ENCODE results near the gene LRRC8C.
A peak's percentile ranks its signal among the peaks of the same experiment; 100 is the strongest.

Gene LRRC8C

DNA sequence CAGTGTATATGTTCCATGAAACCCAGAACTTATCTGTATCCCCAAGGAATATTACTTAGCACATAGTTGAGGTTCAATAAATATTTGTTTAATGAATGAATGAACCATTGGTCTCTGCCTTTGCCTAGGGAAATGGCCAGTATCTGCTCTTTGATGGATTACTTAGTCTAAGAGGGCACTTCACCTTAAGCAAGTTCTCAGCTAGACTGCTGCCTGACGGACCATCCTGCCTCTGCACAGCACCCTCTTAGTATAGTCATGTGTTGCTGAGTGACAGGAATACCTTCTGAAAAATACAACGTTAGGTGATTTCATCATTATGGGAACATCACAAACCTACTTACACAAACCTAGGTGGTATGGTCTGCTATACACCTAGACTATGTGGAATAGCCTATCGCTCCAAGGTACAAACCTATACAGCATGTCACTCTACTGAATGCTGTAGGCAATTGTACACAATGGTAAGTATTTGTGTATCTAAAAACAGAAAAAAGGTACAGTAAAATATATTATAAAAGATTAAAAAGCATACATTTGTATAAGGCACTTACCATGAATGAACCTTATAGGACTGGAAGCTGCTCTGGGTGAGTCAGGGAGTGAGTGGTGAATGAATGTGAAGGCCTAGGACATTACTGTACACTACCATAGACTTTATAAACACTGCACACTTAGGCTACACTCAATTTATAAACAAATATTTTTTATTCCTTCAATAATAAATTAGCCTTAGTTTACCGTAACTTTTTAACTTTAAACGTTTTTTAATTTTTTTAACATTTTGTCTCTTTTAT, 104.2 kb downstream of the LRRC8C start:
- DNase-seq = no peak

DNA sequence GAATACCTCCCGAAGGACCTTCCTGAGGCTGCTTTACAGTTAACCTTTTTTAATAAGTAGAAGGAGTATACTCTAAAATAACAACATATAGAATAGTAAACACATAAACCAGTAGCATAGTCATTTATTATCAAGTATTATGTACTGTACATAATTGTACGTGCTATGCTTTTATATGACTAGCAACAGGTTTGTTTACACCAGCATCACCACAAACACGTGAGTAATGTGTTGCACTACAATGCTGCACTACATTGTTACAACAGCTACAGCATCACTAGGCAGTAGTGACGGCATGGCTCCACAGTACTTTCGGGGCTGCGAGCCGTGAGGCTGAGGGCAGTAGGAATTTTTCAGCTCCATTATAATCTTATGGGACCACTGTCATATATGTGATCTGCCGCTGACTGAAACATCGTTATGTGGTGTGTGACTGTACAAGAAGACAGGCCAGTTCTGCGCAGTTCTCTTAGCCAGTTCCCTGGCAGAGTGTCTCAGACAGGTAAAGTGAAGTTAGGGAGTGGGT, 105.1 kb downstream of the LRRC8C start:
- DNase-seq = no peak

DNA sequence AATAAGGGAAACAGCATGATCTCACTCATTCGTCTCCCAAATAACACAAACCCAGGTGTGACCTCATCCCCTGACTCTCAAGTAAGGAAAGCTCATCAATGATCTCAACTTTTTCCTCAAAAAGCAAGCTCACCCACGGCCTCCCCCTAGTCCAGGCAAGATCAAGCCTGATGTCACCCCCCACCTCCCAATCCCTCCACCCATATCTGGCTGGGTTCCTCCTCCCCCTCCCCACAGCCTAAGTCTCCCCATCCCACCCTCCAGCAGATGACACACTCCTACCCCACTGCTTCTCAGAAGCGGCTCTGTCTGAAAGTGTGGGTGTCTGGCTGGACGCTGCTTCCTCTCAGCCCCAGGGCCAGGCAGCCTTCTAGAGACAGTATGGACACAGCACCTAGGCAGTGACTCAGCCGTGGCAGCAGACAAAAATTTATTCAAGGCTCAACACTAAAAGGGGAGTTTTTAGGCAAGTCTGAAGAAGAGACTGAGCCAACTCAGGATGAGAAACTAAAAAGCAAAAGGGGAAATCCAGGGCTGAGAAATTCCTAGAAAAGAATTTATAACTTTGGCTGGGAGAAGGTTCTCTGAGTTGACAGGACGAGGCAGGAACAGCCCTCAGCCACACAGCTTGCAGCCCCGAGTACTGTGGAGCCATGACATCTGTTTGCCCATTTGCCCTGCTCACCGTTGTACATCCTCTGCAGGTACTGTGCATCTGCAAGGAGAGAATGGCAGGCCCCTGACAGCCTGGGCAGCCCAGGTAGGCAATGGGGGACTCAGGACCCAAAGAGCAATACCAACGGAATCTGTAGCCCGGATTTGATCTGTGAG, 106.3 kb downstream of the LRRC8C start:
- peak; percentile 67 for DNase-seq

DNA sequence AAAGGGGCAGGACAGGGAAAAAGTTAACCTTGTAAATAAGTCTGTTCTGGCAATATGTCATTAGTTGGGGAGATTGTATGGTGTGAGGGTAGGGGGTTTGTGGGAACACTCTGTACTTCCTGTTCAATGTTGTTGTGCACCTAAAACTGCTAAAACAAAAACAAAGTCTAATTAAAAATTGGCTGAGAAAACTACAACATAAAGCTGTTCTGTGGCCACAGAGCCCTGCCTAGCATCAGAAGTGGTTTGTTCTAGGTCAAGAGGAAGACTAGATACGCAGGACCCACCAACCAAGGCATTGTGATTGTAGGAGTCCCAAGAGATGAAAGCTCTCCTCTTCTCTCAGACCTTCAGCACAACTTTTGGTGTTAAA, 106.9 kb downstream of the LRRC8C start:
- no peak for DNase-seq

DNA sequence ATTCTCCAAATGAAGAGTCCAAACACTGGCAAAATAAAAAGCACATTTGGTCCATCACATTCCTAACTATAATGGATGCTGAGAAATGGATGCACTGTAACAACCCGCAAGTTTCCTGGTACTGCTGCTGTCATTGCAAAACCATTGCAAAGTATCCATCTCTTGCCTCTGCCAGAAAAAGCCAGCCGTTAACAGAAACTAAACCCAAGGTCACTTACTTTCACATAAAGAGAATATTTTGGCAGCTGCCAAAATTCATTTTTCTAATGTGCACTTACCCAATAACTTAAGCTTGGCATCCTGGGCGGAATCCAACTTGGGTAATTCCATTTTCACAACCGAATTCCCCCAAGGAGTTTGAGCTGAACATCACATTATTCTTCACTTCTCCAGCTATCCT, 110.9 kb downstream of the LRRC8C start:
- no peak for DNase-seq

DNA sequence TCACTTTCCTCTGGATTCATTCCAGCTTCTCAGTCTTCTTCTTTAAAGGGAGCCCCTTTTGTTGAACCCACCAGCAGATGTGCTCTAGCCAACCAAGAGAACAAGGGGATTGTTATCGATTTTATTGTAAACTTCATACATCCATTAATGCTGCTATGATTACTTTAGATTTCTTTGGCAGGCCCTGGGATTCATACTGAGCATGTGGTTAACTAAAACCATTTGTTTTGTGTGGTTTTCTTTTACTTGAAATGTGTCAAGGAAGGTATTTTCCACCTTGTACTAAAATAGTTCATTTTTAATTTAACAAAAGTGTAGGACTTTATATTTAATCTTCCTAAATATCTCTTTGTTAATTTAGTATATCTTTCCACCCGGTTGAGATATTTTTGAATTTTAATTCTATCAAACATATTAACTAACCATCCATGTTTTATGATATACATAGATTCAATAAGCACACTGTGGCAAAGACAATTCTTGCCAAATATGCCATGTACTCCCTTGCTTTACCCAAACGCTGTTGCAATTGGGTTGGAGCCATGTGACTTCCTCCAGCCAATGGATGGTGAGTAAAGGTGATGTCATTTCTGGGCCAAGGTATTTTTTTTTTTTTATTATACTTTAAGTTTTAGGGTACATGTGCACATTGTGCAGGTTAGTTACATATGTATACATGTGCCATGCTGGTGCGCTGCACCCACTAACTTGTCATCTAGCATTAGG, 113.7 kb downstream of the LRRC8C start:
- DNase-seq = no peak

DNA sequence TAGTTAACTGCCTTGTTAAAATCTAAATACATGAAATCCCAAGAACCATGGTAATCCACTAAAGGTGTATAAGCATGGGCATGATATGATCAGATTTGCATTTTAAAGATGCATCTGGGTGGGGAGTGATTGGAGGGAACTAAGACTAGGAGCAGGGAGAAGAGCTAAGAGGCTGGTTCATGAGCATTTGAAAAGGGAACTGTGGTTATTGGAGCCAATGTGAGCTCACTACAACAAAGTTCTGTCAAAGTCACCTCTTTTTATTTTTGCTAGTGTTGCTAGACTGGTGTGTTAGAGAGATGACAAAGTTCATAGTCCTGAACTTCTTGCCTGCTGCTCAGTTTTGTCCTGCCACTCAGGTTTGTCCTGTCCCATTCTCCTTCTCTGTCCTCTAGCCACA, 120.8 kb downstream of the LRRC8C start:
- no peak for DNase-seq

DNA sequence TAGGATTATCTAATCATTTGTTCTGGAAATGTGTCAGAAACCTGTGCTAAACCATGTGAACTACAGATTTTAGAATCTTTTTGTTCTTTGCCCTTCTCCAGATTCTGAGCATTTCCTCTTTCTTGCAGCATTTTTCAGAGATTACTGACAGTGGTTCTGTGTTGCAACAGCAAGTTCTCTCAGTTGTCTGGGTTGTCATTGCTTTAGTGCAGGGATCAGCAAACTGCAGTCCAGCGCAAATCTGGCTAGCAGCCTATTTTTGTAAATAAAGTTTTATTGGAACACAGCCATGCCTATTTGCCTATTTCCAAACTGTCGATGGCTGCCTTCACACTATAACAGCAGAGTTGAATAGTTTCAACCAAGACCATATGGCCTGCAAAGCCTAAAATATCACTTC, 121.6 kb downstream of the LRRC8C start:
- DNase-seq = peak; percentile 81

DNA sequence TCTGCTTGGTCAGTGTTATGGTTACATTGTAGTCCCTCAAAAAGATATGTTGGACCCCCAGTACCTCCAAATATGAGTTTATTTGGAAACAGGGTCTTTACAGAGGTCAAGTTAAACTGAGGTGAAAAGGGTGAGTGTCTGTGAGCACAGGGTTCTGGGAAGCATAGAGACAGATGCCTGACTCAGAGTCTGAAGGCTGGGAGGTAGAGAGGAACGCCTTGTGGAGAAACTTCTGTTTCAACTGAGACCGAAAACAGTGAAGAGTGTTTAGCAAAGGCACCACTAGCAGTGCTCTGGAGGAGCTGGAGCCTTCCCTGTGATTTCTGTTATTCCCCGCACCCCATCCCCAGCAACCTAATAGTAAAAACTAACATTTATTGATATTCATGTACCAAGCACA, 122.7 kb downstream of the LRRC8C start:
- DNase-seq = no peak

DNA sequence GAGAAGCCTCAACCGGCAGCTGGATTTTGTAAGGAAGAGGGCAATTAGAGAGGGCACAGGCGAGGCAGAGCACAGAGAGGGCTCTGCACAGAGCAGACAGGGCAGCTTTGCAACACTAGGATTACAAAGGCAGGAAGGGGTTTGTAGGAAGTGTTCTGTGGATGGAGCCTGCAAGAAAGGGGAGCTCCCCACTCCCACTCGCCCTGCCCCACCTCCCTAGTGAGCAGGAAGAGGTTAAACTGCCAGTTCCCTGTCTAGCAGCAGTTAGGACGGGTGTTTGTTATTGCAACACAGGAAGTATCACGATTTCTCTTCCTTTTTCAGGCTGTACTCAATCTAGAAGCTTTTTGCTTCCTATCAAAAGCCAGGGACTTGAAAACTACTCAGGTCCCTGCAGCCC, 124.6 kb downstream of the LRRC8C start:
- peak; percentile 88 for DNase-seq

DNA sequence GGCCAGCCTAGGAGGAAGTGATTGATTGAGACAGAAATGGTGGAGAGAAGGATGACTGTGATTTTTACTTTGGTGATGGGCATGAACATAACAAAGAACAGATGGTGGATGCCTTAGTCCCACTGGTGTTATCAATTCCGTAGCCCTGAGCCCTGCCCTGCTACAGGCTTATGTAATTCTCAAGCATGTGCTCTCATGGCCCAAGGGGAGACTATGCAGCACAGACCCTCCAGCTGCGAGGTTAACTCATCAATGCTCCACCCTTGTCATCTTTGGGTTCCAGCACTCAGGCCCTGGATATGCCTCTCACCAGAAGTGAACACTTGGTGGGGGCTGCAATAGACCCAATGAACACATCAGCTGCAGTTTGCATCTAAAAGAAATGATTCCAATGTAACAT, 125.2 kb downstream of the LRRC8C start:
- DNase-seq = no peak

DNA sequence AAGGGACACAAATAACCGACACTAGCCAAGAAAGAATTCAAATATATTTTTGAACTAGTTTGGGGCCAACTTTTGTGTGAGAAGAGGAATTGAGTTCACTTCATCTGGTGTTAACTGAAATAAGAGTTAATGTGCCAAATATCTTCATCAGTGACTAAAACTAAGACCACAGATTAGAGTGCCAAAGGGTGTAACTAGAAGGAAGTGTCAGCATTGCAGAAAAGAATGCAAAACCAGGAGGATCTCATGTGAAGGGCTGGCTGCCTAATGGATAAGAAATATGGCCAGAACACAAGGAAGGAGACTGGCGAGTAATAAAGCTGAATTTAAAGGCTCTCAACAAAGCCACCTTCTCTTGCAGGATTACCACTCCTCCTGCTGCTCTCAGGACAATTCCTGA, 126.1 kb downstream of the LRRC8C start:
- DNase-seq = no peak

DNA sequence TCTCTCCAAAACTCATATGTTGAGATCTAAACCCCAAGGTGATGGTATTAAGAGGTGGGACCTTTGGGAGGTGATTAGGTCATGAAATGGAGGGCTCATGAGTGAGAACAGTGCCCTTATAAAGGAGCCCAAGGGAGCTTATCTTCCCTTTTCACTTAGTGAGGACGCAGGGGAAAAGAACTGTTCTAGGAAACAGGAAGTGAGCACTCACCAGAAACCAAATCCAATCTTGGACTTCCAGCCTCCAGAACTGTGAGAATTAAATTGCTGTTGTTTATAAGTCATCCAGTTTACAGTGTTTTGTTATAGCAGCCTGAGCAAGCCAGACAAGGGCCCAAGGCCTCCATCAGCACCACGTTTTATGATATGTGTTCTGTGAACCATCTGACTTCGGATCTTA, 127.6 kb downstream of the LRRC8C start:
- DNase-seq = no peak

DNA sequence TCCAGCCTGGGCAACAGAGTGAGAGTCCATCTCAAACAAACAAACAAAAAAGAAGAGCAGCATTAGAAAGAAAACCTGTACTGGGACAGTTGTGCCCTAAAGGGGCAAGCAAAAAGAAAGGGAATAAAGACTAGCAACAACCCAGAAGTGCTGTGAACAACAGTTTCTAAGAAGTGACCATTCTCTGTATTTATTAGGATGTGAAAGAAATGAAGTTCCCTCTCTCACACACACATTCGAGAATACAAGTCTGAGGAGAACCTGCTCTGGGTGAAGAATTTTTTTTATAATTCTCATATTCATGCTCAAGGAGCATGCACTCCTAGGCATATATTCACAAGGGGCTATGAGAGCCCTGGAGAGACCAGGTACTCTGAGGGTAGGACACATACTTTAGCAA, 128.4 kb downstream of the LRRC8C start:
- no peak for DNase-seq

DNA sequence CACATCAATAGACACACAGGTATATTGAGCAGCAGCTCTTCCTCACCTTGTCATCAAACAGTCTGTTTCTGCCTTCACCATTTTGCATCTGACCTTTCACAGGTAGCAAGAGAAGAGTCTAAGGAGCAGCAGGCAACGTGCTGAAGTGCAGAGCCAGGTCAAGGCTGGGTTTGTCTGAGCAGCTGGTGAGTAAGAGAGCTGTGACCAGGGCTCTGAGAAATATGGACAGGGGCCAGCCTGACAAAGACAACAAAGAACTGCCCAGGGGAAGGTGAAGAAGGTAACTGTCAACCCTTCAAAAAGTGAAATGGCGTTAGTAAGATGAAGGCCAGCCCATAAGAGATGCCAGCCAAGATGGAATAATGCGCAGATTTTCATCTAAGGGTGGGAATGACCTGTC, 129.0 kb downstream of the LRRC8C start:
- DNase-seq = no peak

DNA sequence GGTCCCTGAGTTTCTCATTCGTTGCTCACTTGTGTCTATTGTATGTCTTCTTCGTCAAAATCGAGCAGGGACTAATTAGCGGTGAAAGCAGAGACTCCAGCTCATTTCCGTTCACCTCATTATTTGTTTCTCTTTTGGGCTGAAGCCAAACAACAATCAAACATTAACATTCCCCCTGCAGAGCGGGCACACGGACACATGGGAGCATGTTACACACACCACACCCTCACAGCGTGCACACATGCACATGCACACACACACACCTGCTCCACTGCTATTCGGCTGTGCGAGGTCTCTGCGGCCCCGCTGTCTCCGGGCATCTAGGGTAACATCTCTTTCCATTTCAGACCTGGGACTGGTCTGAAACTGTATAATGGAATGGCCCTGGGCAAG, 129.5 kb downstream of the LRRC8C start:
- no peak for DNase-seq

DNA sequence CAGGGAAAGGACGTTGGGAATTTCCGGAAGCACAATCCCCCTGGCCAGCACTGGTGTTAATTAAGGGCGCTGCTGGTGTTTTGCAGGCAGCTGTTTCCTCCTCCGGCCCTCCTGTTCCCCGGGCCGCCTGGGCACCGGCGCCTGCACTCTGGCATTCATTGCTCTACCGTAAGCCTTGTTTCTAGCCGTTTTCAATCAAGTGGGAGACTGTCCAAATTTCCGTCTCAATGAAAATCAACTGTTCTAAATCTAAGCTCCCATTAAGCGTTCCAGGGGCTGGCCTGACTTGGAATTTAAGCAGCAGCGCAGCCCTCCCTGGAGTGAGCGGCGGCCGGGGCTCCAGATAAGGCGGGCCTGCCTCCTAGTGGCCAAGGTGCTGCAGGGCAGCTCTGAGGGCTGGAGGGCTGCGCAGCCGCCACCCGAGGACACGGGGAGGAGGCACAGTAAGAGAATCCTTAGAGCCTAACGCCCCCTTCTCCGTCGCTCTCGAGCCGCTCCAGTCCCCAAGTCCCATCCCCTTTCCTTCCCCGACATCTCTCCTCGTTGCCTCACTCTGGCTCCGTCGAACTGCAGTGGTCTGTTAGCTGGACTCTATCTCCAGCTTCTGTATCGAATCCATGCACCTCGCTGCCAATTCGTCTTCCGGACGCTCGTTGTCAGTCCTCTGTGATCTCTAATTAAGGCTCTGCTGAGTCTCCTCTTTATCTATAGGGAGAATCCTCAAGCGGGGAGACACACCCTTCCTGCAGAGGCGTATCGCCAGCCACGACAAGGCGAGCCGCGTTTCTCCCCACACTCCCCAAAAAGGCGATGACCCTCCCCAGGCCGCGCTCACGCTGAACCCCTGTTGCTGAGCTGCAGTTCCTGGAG, 130.1 kb downstream of the LRRC8C start:
- DNase-seq = peak; percentile 90

DNA sequence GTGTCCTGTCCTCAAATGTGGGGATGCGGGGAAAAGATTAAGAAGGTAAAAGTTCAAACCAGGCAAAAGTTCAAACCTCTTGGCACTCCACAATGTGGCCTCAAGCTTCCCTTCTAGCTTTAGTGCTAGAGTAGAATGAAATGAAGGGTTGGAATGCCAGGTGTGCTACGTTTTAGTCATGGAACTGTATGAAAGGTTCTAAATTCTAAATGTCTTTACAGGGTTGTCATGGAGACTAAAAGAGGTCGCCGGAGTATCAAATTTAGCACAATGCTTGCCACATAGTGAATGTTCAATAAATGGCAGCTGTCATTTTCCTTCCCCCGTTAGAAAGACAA, 130.7 kb downstream of the LRRC8C start:
- DNase-seq = no peak

DNA sequence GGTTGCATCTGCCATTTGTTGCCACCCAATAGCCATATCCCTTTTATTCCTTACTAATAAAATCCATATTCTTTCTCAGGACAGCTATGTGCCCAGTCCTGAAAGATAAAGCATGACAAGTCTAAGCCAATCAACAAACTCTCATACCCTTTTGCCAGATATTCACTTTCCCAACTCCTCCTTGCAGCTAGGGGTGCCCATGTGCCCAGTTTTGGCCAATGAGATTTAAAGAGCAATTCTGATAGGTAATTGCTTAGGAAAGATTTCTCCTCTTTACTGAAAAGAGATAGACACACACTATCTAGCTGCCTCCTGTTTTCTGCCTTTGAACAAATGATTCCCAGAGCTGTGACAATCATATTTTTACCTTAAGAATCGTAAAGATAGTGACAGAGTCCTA, 132.9 kb downstream of the LRRC8C start:
- no peak for DNase-seq

DNA sequence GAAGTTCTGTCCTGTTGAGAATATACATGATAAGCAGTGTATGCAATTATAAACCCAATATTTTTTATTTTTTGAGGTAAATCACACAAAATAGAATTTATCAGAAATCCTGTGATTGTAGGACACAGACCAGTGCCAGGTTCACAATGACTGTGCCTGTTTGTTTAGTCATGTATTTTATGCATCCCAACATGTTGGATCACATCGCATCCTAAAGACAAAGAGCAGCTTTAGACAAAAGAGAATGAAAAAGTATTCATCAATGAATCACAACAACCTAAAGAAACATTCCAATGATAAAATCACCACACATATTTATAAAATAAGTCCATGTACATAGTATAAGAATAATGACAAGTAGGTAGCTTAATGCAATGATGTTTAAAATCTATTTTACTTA, 134.7 kb downstream of the LRRC8C start:
- DNase-seq = no peak
